Breast epithelium (tissue), 3 donors: ENCODE results near the gene PLA2G12B.

Experiments
- POLR2A ChIP-seq: fragments of 450-650 bp; IDR thresholded peaks from one replicate; pipeline ENCODE4 v1.6.1; 2016; ENCODE audit warnings: antibody characterized with exemption, mild to moderate bottlenecking, moderate library complexity
- POLR2AphosphoS5 ChIP-seq, 3 donors: sonication (generic); formaldehyde crosslinking; IDR thresholded peaks; one replicate each; pipeline ENCODE4 v1.6.1; 2017; ENCODE audit warnings: antibody characterized with exemption in 3 of 3
- TF ChIP-seq, protein P1 (sequence below), 3 donors: fragments of 450-650 bp; IDR thresholded peaks; one replicate each; pipeline ENCODE4 v1.5.1; 2016 to 2017; ENCODE audit warnings: antibody characterized with exemption in 3 of 3, mild to moderate bottlenecking in 3 of 3, moderate library complexity in 3 of 3

DNA sequence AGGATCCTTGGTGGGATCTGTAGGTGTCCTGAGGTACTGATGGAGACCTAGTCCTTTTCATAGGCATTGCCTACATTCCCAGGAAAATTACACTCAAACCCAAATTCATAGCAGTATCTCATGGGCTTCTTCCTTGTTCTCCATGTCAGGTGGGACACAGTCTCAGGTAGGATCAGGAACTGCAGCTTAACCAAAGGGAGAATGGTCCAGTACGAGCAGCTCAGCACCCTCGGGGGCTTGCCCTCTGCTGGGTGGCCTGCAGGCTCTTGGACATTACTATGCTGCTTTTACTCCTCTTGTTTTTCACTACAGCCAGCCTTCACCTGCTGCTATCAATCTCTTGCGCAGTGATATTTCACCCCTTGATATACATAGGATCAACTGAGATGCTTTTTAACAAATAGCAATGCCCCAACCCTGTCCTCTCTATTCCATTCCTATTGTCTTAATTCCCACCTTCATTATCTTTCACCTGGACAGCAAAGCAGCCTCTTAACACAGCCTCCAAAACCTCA, 28.6 kb downstream of the PLA2G12B start:
- no peak for TF ChIP-seq POLR2AphosphoS5 (IDR thresholded peaks at IDR 0.05)
- TF ChIP-seq, protein P1, sequence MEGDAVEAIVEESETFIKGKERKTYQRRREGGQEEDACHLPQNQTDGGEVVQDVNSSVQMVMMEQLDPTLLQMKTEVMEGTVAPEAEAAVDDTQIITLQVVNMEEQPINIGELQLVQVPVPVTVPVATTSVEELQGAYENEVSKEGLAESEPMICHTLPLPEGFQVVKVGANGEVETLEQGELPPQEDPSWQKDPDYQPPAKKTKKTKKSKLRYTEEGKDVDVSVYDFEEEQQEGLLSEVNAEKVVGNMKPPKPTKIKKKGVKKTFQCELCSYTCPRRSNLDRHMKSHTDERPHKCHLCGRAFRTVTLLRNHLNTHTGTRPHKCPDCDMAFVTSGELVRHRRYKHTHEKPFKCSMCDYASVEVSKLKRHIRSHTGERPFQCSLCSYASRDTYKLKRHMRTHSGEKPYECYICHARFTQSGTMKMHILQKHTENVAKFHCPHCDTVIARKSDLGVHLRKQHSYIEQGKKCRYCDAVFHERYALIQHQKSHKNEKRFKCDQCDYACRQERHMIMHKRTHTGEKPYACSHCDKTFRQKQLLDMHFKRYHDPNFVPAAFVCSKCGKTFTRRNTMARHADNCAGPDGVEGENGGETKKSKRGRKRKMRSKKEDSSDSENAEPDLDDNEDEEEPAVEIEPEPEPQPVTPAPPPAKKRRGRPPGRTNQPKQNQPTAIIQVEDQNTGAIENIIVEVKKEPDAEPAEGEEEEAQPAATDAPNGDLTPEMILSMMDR (IDR thresholded peaks at IDR 0.05) = no peak
- TF ChIP-seq POLR2A = no peak
